ENCODE data around the gene WDR38.
"Not testable (repeated sequence)": the region's sequence is repeated elsewhere in the genome, so short reads cannot be mapped to it uniquely, and the experiment has no call there.

The WDR38 gene

DNA sequence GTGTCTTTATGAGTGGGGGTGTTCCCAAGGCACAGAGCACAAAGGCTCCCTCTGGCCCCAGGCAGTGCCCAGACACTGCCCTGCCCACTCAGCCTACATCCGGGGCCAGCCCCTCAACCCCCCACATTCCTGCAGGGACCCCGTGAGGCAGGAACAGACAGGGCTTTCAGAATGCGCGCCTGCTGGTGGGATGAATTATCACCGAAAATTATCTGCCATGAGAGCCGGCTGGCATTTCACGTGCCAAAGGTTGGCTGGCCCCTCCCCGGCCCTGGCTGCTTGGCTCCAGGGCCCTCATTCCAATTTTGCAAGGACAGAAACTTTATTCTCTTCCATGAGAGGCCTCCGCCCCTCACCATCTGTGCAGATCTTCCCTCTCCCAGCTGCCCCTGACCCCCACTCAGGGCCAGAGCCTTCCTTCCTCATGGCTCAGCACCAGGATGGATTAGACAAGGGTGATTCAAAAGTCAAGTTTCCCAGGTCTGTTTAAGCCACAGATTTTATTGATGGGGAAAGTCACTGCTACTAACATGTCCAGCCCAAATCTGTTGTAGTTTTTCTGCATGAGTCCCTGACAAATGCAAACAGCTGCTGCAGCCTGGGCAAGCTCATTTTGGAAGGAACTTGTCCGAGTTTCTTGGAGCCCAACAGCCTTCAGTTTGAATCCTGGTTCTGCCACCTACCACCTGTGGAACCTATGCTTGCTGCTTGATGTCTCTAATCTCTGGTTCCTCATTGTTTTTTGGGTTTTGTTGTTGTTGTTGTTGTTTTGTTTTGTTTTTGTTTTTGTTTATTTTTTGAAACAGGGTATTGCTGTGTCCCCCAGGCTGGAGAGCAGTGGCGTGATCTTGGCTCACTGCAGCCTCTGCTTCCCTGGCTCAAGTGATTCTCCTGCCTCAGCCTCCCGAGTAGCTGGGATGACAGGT, 32.3 kb upstream of the WDR38 start:
- Mint-ChIP-seq H3K4me1 (peaks cover 13% of the 10 kb centered on the region), H3K27ac (no peak overlapping the region), H3K27me3 (peaks cover 44% of the 10 kb centered on the region)

DNA sequence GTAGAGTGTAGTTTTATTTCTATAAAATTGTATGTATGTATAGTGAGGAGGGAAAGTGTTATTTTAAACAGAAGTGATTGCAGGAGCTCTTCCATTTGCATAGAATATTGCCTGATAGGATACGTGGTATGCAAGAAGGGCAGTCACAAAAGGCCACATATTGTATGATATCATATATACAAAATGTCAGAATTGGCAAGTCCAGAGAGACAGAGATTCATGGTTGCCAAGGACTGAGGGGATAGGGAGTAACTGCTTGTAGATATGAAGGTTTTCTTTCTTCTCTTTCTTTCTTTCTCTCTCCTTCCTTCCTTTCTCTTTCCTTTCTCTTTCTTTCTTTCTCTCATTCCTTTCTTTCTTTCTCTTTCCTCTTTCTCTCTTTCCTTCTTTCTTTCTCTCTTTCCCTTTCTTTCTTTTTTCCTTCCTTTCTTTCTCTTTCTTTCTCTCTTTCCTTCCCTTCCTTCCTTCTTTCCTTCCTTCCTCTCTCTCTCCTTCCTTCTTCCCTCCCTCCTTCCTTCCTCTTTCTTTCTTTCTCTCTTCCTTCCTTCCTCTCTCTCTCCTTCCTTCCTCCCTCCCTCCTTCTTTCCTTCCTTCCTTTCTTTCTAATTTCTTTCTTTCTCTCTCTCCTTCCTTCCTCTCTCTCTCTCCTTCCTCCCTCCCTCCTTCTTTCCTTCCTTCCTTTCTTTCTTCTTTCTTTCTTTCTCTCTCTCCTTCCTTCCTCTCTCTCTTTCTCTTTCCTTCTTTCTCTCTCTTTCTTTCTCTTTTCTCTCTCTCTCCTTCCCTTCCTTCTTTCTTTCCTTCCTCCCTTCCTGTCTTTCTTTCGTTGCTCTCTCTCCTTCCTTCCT, 24.5 kb upstream of the WDR38 start:
- Mint-ChIP-seq H3K9me3 (peaks cover 0 to 5% of the 10 kb centered on the region in 2 donors), H3K4me1 (no peaks in the 10 kb centered on the region), H3K27ac (no peak overlapping the region), H3K4me3 (no peak overlapping the region), H3K27me3 (peaks cover 12% of the 10 kb centered on the region)
- no peak for ATAC-seq
- no peak for DNase-seq

More for the DNA sequence above, 32.3 kb upstream of the WDR38 start:
- no peaks in the 10 kb centered on the region for H3K9me3 Mint-ChIP-seq
- DNase-seq: no peak
- no peak overlapping the region for H3K4me3 Mint-ChIP-seq
- ATAC-seq: no peak

DNA sequence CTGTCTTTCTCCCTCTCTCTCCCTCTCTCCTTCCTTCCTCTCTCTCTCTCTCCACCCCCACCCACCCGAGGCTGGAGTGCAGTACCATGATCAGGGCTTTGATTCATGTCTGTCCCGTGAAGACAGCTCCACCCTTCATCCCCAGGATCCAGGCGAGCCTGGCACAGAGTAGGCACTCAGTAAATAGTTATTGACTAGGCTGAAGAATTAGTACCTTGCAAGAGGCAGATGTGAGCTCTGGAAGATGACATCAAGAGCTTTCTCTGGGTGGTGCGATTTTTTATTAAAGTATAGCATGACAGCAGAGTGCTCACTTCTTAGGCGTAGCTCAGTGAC, 24.0 kb upstream of the WDR38 start:
- Mint-ChIP-seq H3K9me3 (peaks cover 0 to 5% of the 10 kb centered on the region in 2 donors), H3K27me3 (peaks cover 15% of the 10 kb centered on the region), H3K27ac (no peak overlapping the region), H3K4me3 (no peak overlapping the region), H3K4me1 (no peaks in the 10 kb centered on the region)
- DNase-seq: no peak
- no peak for ATAC-seq

DNA sequence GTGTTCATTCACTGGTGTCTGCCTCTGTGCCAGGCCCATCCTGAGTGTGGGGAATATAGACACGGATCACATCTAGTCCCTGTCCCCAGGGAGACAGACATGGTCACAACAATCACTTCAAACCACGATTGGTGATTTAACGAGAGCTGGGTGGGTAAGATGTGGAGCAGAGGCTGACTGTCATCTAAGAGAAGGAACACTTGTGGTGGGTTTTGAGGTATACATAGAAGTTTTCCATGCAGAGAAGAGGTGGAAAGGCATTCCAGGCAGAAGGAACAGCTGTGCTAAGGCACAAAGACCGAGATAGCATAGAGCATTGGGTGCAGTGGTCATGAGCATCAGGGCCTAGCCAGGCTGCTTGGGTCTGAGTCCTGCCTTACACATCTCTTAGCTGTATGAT, 22.7 kb upstream of the WDR38 start:
- H3K9me3 Mint-ChIP-seq: peaks cover 0 to 5% of the 10 kb centered on the region in 2 donors

DNA sequence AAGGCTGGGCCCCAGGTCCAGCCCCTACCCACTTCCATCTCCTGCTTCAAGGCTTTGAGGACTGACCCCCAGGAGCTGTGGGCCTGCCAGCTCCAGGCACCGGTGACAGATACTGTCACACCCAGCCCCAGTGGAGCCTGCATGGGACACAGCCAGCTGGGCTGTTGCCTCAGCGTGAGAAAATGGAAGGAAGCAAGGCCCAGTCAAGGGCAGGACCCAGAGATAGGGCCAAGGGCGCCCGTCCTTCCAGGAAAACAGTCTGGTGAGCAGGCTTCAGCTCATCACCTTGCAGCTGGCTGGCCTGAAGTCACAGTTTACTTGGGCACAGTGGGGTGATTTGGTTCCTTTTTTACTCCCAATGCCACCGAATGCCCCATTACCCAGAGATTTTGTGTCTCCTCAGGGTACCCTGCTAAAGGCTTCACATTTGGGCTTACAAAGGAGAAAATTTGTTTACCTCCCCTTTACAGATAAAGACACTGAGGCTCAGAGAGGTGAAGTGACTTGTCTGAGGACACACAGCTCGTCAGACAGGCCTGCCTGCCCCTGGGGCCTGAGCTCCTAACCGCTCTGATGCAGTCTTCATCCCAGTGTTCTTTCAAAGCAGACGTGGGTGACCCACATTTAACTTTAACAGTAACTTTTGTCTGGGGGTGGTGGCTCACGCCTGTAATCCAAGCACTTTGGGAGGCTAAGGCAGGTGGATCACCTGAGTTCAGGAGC, 21.5 kb upstream of the WDR38 start:
- Mint-ChIP-seq H3K9me3 (no peaks in the 10 kb centered on the region), H3K27ac (no peak overlapping the region), H3K4me3 (no peak overlapping the region), H3K4me1 (no peaks in the 10 kb centered on the region), H3K27me3 (peaks cover 21% of the 10 kb centered on the region)
- no peak for ATAC-seq
- no peak for DNase-seq

More for the DNA sequence above, 22.7 kb upstream of the WDR38 start:
- DNase-seq (no peak), ATAC-seq (no peak)
- H3K27me3 Mint-ChIP-seq: peaks cover 20% of the 10 kb centered on the region
- H3K4me3 Mint-ChIP-seq: no peak overlapping the region
- peak overlapping the region in 1 of 2 donors; percentile 12 for H3K27ac Mint-ChIP-seq
- no peaks in the 10 kb centered on the region for H3K4me1 Mint-ChIP-seq

DNA sequence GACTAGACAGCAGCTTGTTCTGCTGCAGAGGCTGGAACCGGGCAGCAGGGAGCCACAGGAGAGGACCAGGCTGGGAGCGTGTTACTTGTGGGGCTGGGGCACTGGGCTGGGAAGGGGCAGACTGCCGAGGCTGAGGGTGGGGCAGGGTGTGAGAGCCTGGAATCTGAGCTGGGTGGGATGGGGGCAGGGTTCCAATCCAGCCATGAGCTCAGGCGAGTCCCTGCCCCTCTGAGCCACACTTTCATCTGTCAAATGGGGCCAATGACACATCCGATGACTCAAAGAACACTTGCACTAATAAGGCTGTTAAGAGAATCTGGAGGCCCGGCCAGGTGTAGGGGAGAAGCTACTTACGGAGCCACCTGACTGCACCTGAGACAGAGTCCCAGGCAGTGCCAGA, 18.7 kb upstream of the WDR38 start:
- ATAC-seq (no peak), DNase-seq (no peak)
- Mint-ChIP-seq H3K9me3 (no peaks in the 10 kb centered on the region), H3K27me3 (peaks cover 47% of the 10 kb centered on the region), H3K27ac (peak overlapping the region in 1 of 2 donors; percentile 10), H3K4me1 (no peaks in the 10 kb centered on the region), H3K4me3 (no peak overlapping the region)

DNA sequence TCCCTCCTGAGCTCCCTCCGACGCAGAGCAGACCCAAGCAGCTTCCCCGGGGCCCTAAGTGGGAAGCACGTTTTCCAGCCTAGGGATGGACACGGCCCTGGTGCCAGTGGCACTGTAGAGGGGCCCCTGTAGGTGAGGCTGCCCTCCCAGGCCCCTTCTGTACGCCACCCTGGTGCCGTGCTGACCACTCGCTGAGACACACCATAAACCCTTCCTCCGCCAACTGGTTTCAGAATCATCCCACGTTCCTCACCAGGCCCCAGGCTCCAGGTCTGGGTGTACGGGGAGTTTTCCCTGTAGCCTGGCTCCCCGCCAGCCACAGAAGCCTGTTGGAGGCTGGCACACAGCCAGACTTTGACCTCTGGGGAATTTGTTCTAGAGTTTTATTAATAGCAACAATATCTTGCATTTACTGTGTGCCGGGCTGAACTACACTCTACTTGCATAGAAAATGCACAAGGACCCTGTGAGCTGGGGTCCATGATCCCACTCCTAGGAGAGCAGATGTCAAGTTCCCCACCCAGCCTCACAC, 18.2 kb upstream of the WDR38 start:
- no peak for DNase-seq
- ATAC-seq: no peak
- Mint-ChIP-seq H3K27ac (no peak overlapping the region), H3K27me3 (peaks cover 52% of the 10 kb centered on the region), H3K4me3 (no peak overlapping the region), H3K9me3 (no peaks in the 10 kb centered on the region), H3K4me1 (no peaks in the 10 kb centered on the region)

DNA sequence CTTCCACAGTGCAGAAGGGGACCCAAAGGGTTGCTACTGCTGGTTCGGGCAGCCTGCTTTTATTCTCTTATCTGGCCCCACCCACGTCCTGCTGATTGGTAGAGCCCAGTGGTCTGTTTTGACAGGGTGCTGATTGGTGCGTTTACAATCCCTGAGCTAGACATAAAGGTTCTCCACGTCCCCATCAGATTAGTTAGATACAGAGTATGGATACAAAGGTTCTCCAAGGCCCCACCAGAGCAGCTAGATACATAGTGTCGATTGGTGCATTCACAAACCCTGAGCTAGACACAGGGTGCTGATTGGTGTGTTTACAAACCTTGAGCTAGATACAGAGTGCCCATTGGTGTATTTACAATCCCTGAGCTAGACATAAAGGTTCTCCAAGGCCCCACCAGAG, 15.1 kb upstream of the WDR38 start:
- not testable (repeated sequence) for H3K4me1 Mint-ChIP-seq, H3K9me3 Mint-ChIP-seq, H3K27ac Mint-ChIP-seq, H3K4me3 Mint-ChIP-seq, DNase-seq, ATAC-seq
- peaks cover 51% of the 10 kb centered on the region for H3K27me3 Mint-ChIP-seq

DNA sequence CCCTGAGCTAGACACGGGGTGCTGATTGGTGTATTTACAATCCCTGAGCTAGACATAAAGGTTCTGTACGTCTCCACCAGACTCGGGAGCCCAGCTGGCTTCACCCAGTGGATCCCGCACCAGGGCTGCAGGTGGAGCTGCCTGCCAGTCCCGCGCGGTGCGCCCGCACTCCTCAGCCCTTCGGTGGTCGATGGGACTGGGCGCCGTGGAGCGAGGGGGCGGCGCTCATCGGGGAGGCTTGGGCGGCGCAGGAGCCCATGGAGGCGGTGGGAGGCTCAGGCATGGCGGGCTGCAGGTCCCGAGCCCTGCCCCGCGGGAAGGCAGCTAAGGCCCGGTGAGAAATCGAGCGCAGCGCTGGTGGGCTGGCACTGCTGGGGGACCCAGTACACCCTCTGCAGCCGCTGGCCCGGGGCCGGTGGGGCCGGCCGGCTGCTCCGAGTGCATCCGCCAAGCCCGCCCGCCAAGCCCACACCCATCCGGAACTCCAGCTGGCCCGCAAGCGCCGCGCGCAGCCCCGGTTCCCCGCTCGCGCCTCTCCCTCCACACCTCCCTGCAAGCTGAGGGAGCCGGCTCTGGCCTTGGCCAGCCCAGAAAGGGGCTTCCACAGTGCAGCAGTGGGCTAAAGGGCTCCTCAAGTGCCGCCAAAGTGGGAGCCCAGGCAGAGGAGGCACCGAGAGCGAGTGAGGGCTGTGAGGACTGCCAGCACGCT, 14.5 kb upstream of the WDR38 start:
- DNase-seq, H3K27ac Mint-ChIP-seq, H3K4me1 Mint-ChIP-seq, H3K9me3 Mint-ChIP-seq, ATAC-seq: not testable (repeated sequence)
- H3K4me3 Mint-ChIP-seq: peak overlapping the region in 1 of 2 donors; percentile 35
- H3K27me3 Mint-ChIP-seq: peaks cover 51% of the 10 kb centered on the region

DNA sequence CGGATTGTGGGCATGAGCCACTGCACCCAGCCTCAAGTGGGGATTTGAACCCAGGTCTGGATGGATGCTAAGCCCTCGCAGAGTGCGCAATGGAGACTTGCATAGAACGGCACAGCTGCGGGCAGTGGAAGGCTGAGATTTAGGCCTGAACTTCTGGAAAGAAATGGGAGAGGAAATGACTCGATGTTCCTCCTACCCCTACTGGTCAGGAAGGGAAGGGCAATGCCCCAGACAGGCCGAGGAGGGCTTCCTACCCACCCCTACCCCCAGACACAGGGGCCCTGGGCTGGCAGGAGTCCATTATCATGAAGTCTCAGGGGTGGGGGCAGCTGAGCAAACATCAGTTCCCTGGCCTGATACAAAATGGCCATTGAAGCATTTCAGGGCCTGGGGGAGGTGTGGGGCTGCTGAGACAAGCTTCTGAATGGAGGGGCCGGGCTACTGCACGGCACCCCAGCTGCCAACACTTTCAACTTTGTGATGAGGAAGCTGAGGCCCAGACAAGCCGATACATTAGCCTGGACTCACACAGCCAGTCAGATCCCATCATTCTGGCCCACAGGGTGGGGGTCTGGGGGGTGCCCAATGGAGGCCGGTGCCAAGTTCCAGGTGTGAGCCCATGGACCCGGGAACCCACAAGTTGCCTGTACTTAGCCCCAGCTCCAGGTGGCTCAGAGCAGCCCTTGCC, 13.5 kb upstream of the WDR38 start:
- H3K9me3 Mint-ChIP-seq: no peaks in the 10 kb centered on the region
- no peak for DNase-seq
- peak overlapping the region in 1 of 2 donors; percentile 18 for H3K4me3 Mint-ChIP-seq
- H3K27ac Mint-ChIP-seq: peak overlapping the region in 1 of 2 donors; percentile 19
- H3K4me1 Mint-ChIP-seq: no peaks in the 10 kb centered on the region
- ATAC-seq: no peak
- peaks cover 44% of the 10 kb centered on the region for H3K27me3 Mint-ChIP-seq

DNA sequence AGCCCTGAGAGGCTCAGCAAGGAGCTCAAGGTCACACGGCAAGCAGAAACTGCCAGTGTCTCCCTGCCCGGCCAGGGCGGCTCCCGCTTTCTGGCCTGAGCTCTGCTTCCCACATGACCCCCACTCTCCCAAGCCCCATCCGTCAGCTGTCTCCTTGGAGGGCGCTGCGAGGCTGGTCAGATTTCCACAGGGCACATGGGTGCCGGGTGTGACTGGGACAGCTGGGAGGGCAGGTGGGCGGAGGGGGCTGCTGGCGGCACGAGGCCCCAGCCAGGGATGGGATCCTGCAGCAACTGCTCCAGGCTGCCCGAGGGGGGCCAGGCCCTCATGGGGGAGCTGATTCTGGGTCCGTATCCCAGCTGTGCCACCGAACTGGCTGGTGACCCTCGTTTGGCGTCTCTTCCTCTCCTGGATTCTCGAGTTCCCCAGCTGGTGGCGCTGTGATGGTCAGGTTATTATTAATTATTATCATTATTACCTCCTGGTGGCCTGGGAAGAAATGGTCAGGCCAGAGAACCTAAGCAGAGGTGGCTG, 12.9 kb upstream of the WDR38 start:
- H3K27me3 Mint-ChIP-seq: peaks cover 43% of the 10 kb centered on the region
- H3K27ac Mint-ChIP-seq: no peak overlapping the region
- ATAC-seq (no peak), DNase-seq (no peak)
- no peaks in the 10 kb centered on the region for H3K9me3 Mint-ChIP-seq
- H3K4me3 Mint-ChIP-seq: no peak overlapping the region
- H3K4me1 Mint-ChIP-seq: no peaks in the 10 kb centered on the region

DNA sequence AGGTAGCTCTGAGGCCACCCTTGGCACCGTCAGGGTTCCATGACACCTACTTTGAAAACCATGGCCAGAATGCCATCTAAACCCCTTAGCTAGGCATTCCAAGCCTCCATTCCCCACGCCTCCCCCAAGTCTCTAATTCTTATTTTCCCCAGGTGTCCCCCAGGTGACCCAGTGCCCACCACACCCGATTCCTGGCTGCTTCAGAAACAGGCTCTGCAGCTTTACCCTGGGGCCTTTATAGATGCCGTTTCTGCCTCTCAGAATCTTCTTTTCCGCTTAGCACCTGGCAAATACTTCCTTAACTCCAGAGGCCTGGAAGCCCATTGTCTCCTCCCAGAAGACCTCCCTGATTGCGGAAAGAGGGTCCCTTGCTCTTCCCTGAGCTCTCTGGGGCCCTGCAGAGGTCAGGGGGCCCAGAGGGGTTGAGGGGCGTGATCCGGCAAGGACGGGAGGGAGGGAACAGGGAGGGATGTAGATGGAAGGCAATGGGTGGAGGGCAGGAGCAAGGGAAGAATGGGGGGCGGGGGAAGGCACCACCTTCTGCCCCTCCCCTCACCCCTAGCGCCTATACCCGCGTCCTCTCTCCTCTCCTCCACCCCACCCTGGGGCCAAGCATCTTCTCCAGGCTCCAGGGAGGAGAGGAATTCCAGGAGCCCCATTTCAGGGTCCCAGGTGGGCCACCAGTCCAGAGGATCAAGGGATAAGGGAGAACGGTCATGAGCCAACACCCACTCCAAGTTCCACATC, 12.0 kb upstream of the WDR38 start:
- Mint-ChIP-seq H3K27ac (no peak overlapping the region), H3K27me3 (peaks cover 52% of the 10 kb centered on the region)

DNA sequence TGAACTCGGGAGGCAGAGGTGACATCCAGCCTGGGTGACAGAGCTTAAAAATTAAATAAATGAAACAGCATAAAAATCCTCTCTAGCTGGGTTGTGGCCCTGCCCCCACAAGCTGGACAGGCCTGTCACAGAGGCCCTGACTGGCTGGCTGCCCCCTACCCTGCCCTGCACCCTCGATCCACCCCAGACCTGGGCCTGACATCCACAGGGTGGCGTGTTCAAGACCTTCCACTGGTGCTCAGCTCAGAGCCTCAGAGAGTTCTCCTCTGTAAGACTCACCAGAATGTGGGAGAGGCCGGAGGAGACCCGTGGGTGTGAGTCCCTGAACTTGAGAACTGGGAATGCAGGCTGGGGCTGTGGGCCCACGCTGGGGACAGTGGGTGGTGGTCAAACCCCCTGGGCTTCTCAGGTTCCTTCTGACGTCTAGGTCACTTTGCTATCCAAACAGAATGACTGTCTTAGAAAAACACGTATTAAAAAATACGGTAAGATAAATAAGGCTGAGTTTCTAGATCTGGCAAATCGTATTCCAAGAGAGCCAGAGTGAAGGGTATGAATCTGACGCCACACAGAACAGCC, 9.7 kb upstream of the WDR38 start:
- Mint-ChIP-seq H3K27ac (no peak overlapping the region), H3K4me1 (no peaks in the 10 kb centered on the region), H3K9me3 (no peaks in the 10 kb centered on the region), H3K4me3 (no peak overlapping the region), H3K27me3 (peaks cover 56% of the 10 kb centered on the region)
- DNase-seq (no peak), ATAC-seq (no peak)

More for the DNA sequence above, 12.0 kb upstream of the WDR38 start:
- ATAC-seq (no peak), DNase-seq (no peak)
- Mint-ChIP-seq H3K4me1 (no peaks in the 10 kb centered on the region), H3K9me3 (no peaks in the 10 kb centered on the region), H3K4me3 (no peak overlapping the region)

Measured in stimulated activated naive CD8-positive, alpha-beta T cell treated with anti-CD3 and anti-CD28 coated beads, Interleukin-15, amount 100 ng/mL, for 72 hours (primary cell).